Measurements from ENCODE around the gene NUDT21. TPM values are rescaled to one million over a fixed set of nuclear protein-coding genes. Genes with fewer than 3 reads are reported as not detected.

NUDT21 gene
- total RNA-seq, 2 donors from 2014 or later, result 46.4 to 47.2 TPM

DNA sequence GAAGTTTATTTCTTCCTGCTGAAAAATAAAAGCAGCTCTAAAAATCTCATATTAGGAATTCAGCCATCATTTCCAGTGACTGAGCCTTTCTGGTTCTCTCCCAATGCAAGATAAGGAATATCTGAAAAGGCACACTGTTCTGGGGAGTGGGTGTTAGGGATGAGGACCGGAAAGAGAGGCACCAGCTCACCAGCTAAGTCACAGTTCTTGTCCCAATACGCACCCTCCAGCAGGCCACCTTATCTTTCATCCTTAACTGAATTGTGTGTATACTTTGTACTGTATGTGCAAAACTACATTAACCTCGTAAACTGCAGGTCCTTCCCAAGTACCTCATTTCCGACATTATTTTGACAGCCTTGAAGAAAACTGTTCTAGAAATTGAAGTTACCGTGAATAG, 36.8 kb downstream of the NUDT21 start:
- DNase-seq (ENCODE audit: low spot score), result no peak
- H3K9me3 ChIP-seq, result no peaks in the 10 kb centered on the region
- 69% methylated on average over 5 of the region's 5 CpGs for WGBS
- no peak overlapping the region for H3K4me3 ChIP-seq
- intact Hi-C loops (cut with DNase I), result no loop called here
- no peak for TF ChIP-seq POLR2AphosphoS5 (IDR thresholded peaks at IDR 0.05)
- TF ChIP-seq, protein P1, sequence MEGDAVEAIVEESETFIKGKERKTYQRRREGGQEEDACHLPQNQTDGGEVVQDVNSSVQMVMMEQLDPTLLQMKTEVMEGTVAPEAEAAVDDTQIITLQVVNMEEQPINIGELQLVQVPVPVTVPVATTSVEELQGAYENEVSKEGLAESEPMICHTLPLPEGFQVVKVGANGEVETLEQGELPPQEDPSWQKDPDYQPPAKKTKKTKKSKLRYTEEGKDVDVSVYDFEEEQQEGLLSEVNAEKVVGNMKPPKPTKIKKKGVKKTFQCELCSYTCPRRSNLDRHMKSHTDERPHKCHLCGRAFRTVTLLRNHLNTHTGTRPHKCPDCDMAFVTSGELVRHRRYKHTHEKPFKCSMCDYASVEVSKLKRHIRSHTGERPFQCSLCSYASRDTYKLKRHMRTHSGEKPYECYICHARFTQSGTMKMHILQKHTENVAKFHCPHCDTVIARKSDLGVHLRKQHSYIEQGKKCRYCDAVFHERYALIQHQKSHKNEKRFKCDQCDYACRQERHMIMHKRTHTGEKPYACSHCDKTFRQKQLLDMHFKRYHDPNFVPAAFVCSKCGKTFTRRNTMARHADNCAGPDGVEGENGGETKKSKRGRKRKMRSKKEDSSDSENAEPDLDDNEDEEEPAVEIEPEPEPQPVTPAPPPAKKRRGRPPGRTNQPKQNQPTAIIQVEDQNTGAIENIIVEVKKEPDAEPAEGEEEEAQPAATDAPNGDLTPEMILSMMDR (IDR thresholded peaks at IDR 0.05), result no peak
- no peak for TF ChIP-seq POLR2A (IDR thresholded peaks at IDR 0.05)
- H3K36me3 ChIP-seq, result no peaks in the 10 kb centered on the region
- no peaks in the 10 kb centered on the region for H3K4me1 ChIP-seq (replicated peaks)
- H3K27ac ChIP-seq, result no peak overlapping the region
- no peaks in the 10 kb centered on the region for H3K27me3 ChIP-seq (replicated peaks; ENCODE audit: insufficient read depth)

DNA sequence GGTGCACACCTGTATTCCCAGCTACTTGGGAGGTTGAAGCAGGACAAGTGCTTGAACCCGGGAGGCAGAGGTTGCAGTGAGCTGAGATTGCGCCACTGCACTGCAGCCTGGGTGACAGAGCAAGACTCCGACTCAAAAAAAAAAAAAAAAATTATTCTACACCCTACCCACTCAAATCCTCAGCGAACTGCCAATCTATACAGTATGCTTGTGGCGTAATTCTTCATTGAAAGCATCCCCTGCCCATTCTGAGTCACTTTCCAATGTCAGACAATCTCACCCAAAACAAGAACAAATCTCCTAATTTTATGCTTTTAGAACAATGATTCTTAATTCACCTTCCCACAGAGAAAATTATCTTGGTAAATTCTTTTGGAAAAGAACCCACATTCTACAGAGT, 37.8 kb downstream of the NUDT21 start:
- H3K4me1 ChIP-seq (replicated peaks), result no peaks in the 10 kb centered on the region
- TF ChIP-seq POLR2A (IDR thresholded peaks at IDR 0.05), result no peak
- TF ChIP-seq POLR2AphosphoS5 (IDR thresholded peaks at IDR 0.05), result no peak
- TF ChIP-seq, protein P1 (IDR thresholded peaks at IDR 0.05), result no peak
- DNase-seq (ENCODE audit: low spot score), result no peak
- no peaks in the 10 kb centered on the region for H3K27me3 ChIP-seq (replicated peaks; ENCODE audit: insufficient read depth)
- H3K4me3 ChIP-seq, result no peak overlapping the region
- 74% methylated on average over 5 of the region's 5 CpGs for WGBS
- H3K27ac ChIP-seq, result no peak overlapping the region
- intact Hi-C loops (cut with DNase I), result no loop called here
- no peaks in the 10 kb centered on the region for H3K9me3 ChIP-seq
- H3K36me3 ChIP-seq, result peaks cover 0 to 3% of the 10 kb centered on the region in 2 donors

DNA sequence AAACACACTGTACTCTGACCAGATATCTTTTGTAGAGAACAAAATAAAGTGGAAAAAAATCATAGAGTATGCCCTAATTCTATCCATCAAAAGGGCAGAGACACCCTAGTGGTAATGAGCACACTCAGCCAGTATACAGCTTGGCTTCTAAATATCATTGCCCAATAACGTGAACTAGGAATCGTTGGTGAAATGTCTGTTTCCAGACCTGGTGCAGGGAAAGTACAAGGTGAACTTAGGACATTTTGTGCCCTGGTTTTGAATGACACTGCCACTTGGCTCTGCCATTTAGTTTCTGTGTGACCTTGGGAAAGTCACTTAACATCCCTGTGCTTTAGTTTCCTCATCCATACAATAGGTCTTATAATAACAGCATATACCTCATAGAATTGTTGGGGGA, 39.5 kb downstream of the NUDT21 start:
- 96% methylated on average over 2 of the region's 2 CpGs for WGBS
- H3K36me3 ChIP-seq, result peaks cover 0 to 3% of the 10 kb centered on the region in 2 donors
- H3K27ac ChIP-seq, result no peak overlapping the region
- H3K4me1 ChIP-seq (replicated peaks), result no peaks in the 10 kb centered on the region
- H3K27me3 ChIP-seq (replicated peaks; ENCODE audit: insufficient read depth), result no peaks in the 10 kb centered on the region
- TF ChIP-seq, protein P1 (IDR thresholded peaks at IDR 0.05), result no peak
- TF ChIP-seq POLR2A (IDR thresholded peaks at IDR 0.05) (no peak), POLR2AphosphoS5 (IDR thresholded peaks at IDR 0.05) (no peak)
- H3K9me3 ChIP-seq, result no peaks in the 10 kb centered on the region
- intact Hi-C loops (cut with DNase I), result no loop called here
- no peak overlapping the region for H3K4me3 ChIP-seq
- no peak for DNase-seq (ENCODE audit: low spot score)

DNA sequence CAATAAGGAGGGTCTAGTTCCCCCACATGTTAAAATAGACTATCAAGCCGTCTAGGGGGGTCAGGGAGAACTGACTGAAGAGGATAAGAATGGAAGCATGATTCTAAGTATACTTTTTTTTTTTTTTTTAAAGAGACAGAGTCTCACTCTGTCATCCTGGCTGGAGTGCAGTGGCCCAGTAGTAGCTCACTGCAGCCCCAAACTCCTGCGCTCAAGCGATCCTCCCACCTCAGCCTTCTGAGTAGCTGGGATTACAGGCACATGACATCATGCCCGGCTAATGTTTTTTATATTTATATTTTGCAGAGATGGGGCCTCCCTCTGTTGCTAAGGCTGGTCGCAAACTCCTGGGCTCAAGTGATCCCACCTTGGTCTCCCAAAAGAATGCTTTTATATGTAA, 40.0 kb downstream of the NUDT21 start:
- 68% methylated on average over 5 of the region's 5 CpGs for WGBS
- no peaks in the 10 kb centered on the region for H3K4me1 ChIP-seq (replicated peaks)
- no peaks in the 10 kb centered on the region for H3K27me3 ChIP-seq (replicated peaks; ENCODE audit: insufficient read depth)

DNA sequence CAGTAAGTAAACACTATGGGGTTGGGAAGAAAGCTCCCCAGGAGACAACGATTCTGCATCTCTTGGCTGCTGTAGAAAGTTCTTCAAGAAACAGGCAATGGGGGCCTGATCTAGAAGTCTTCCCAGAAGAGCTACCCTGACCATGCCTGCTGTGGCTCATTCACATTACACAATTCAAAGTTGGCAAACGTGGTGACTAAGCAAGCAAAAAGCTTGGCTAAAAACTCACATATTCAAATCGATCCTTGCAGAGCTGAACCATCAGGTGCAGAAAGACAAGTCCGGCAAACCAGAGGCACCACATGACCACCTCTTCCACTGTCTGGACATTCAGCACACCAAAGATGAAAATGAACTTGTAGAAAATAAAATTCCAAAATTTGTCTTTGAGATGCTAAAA, 41.9 kb downstream of the NUDT21 start:
- H3K4me1 ChIP-seq (replicated peaks), result no peaks in the 10 kb centered on the region
- H3K4me3 ChIP-seq, result no peak overlapping the region
- 51% methylated on average over 4 of the region's 4 CpGs for WGBS
- peaks cover 0 to 3% of the 10 kb centered on the region in 2 donors for H3K36me3 ChIP-seq
- DNase-seq (ENCODE audit: low spot score), result no peak
- H3K9me3 ChIP-seq, result no peaks in the 10 kb centered on the region
- intact Hi-C loops (cut with DNase I), result no loop called here
- H3K27ac ChIP-seq, result no peak overlapping the region
- TF ChIP-seq POLR2AphosphoS5 (IDR thresholded peaks at IDR 0.05) (no peak), POLR2A (IDR thresholded peaks at IDR 0.05) (no peak)
- TF ChIP-seq, protein P1 (IDR thresholded peaks at IDR 0.05), result no peak
- no peaks in the 10 kb centered on the region for H3K27me3 ChIP-seq (replicated peaks; ENCODE audit: insufficient read depth)

More for the DNA sequence above, 40.0 kb downstream of the NUDT21 start:
- DNase-seq (ENCODE audit: low spot score), result no peak
- Histone ChIP-seq H3K27ac (no peak overlapping the region), H3K9me3 (no peaks in the 10 kb centered on the region), H3K4me3 (no peak overlapping the region), H3K36me3 (peaks cover 0 to 3% of the 10 kb centered on the region in 2 donors)
- intact Hi-C loops (cut with DNase I), result no loop called here
- TF ChIP-seq, protein P1 (IDR thresholded peaks at IDR 0.05), result no peak
- no peak for TF ChIP-seq POLR2A (IDR thresholded peaks at IDR 0.05)
- TF ChIP-seq POLR2AphosphoS5 (IDR thresholded peaks at IDR 0.05), result no peak
